Suprapubic skin (tissue), 4 donors: ENCODE results near the gene TCL1B. TPM values are rescaled to one million over a fixed set of nuclear protein-coding genes. Genes with fewer than 3 reads are reported as not detected.
"Not testable (repeated sequence)": the region's sequence is repeated elsewhere in the genome, so short reads cannot be mapped to it uniquely, and the experiment has no call there.

Experiments
- DNase-seq, 2 donors: peaks; one replicate each; pipeline ENCODE4 v3.0.0-alpha.2; 2019; ENCODE audit warnings: low spot score in 2 of 2
- H3K27ac ChIP-seq: fragments of 200-600 bp; sonication (generic); one replicate; pipeline ENCODE4 v1.5.1; 2019
- H3K27me3 ChIP-seq: fragments of 200-600 bp; sonication (generic); one replicate; pipeline ENCODE4 v1.5.1; 2019
- H3K36me3 ChIP-seq: fragments of 200-600 bp; sonication (generic); one replicate; pipeline ENCODE4 v1.5.1; 2019
- H3K4me1 ChIP-seq: fragments of 200-600 bp; sonication (generic); one replicate; pipeline ENCODE4 v1.5.1; 2019
- H3K4me3 ChIP-seq: fragments of 200-600 bp; sonication (generic); one replicate; pipeline ENCODE4 v1.5.1; 2019; ENCODE audit warnings: mild to moderate bottlenecking
- H3K9me3 ChIP-seq: fragments of 200-600 bp; sonication (generic); one replicate; pipeline ENCODE4 v1.5.1; 2019
- CTCF ChIP-seq, 2 donors: fragments of 200-600 bp in 1 of 2; fragments of 450-650 bp in 1 of 2; sonication (generic) in 1 of 2; IDR thresholded peaks; one replicate each; pipeline ENCODE4 v1.5.1; 2016 to 2019; ENCODE audit warnings: antibody characterized with exemption in 2 of 2, mild to moderate bottlenecking in 1 of 2, moderate library complexity in 1 of 2
- EP300 ChIP-seq: sonication (generic); formaldehyde crosslinking; IDR thresholded peaks from one replicate; pipeline ENCODE4 v1.6.1; 2017; ENCODE audit warnings: antibody characterized with exemption
- POLR2A ChIP-seq, 2 donors: fragments of 450-650 bp; IDR thresholded peaks; one replicate each; pipeline ENCODE4 v1.6.1; 2017; ENCODE audit warnings: antibody characterized with exemption in 2 of 2, mild to moderate bottlenecking in 2 of 2, moderate library complexity in 2 of 2
- POLR2AphosphoS5 ChIP-seq, 3 donors: sonication (generic); formaldehyde crosslinking; IDR thresholded peaks; one replicate each; pipeline ENCODE4 v1.6.1; 2017; ENCODE audit warnings: antibody characterized with exemption in 3 of 3
- WGBS: methylation state at CpG from one replicate; pipeline ENCODE4 v1.1.5; 2018; 5-methylcytosine and 5-hydroxymethylcytosine counted together
- total RNA-seq, 4 donors: library from RNA; depleted of rRNA; stranded (reverse); fragments of >200 nt; gene quantifications; one replicate each; pipeline ENCODE4 v1.1.0, GENCODE V29; 2016

TCL1B gene
- total RNA-seq, 4 donors from 2014 or later: not detected

GRCh38 chr14:95725685-95726336 lies 39.6 kb downstream of the TCL1B start:
- DNase-seq: no peak
- no peaks in the 10 kb centered on the region for H3K36me3 ChIP-seq
- H3K4me1 ChIP-seq: no peaks in the 10 kb centered on the region
- WGBS: 89% methylated on average over 5 of the region's 5 CpGs
- no peak overlapping the region for H3K4me3 ChIP-seq
- H3K9me3 ChIP-seq: peaks cover 7% of the 10 kb centered on the region
- TF ChIP-seq EP300 (no peak), POLR2AphosphoS5 (IDR thresholded peaks at IDR 0.05) (no peak), POLR2A (IDR thresholded peaks at IDR 0.05) (no peak), CTCF (IDR thresholded peaks at IDR 0.05) (no peak)
- H3K27ac ChIP-seq: no peak overlapping the region
- peaks cover 32% of the 10 kb centered on the region for H3K27me3 ChIP-seq

- H3K36me3 ChIP-seq: no peaks in the 10 kb centered on the region
- TF ChIP-seq POLR2A (IDR thresholded peaks at IDR 0.05) (no peak), POLR2AphosphoS5 (IDR thresholded peaks at IDR 0.05) (no peak)
- H3K4me1 ChIP-seq: no peaks in the 10 kb centered on the region
- no peak overlapping the region for H3K27ac ChIP-seq
- no peak for DNase-seq
- H3K9me3 ChIP-seq: peaks cover 6% of the 10 kb centered on the region
- H3K4me3 ChIP-seq: no peak overlapping the region
- H3K27me3 ChIP-seq: peaks cover 32% of the 10 kb centered on the region
- WGBS: 75% methylated on average over 6 of the region's 6 CpGs
Measured at GRCh38 chr14:95727056-95727700, 41.0 kb downstream of the TCL1B start.

GRCh38 chr14:95729402-95730028 lies 43.3 kb downstream of the TCL1B start:
- not testable (repeated sequence) for H3K36me3 ChIP-seq, H3K4me3 ChIP-seq, H3K9me3 ChIP-seq, H3K27ac ChIP-seq, H3K4me1 ChIP-seq, DNase-seq
- H3K27me3 ChIP-seq: peaks cover 29% of the 10 kb centered on the region
- 76% methylated on average over 7 of the region's 8 CpGs for WGBS

GRCh38 chr14:95730126-95730525 lies 43.9 kb downstream of the TCL1B start:
- H3K4me1 ChIP-seq: no peaks in the 10 kb centered on the region
- peaks cover 29% of the 10 kb centered on the region for H3K27me3 ChIP-seq
- TF ChIP-seq EP300 (no peak), CTCF (IDR thresholded peaks at IDR 0.05) (no peak), POLR2A (IDR thresholded peaks at IDR 0.05) (no peak), POLR2AphosphoS5 (IDR thresholded peaks at IDR 0.05) (no peak)
- H3K27ac ChIP-seq: no peak overlapping the region
- H3K9me3 ChIP-seq: no peaks in the 10 kb centered on the region
- WGBS: 64% methylated on average over 5 of the region's 5 CpGs
- DNase-seq: no peak
- no peaks in the 10 kb centered on the region for H3K36me3 ChIP-seq
- H3K4me3 ChIP-seq: no peak overlapping the region

- 84% methylated on average over 1 of the region's 1 CpG for WGBS
- peaks cover 17% of the 10 kb centered on the region for H3K27me3 ChIP-seq
- H3K9me3 ChIP-seq: no peaks in the 10 kb centered on the region
- H3K4me1 ChIP-seq: no peaks in the 10 kb centered on the region
- DNase-seq: no peak
- H3K27ac ChIP-seq: no peak overlapping the region
- TF ChIP-seq CTCF (IDR thresholded peaks at IDR 0.05) (no peak), POLR2AphosphoS5 (IDR thresholded peaks at IDR 0.05) (no peak), EP300 (no peak), POLR2A (IDR thresholded peaks at IDR 0.05) (no peak)
- no peaks in the 10 kb centered on the region for H3K36me3 ChIP-seq
- H3K4me3 ChIP-seq: no peak overlapping the region
Measured at GRCh38 chr14:95733212-95733611, 47.0 kb downstream of the TCL1B start.

GRCh38 chr14:95739356-95739755 lies 53.1 kb downstream of the TCL1B start:
- DNase-seq: no peak
- Histone ChIP-seq H3K4me3 (no peak overlapping the region), H3K4me1 (no peaks in the 10 kb centered on the region), H3K9me3 (no peaks in the 10 kb centered on the region), H3K27ac (no peak overlapping the region), H3K27me3 (no peaks in the 10 kb centered on the region), H3K36me3 (no peaks in the 10 kb centered on the region)
- TF ChIP-seq POLR2AphosphoS5 (IDR thresholded peaks at IDR 0.05) (no peak), CTCF (IDR thresholded peaks at IDR 0.05) (no peak), POLR2A (IDR thresholded peaks at IDR 0.05) (no peak), EP300 (no peak)
- 76% methylated on average over 1 of the region's 1 CpG for WGBS
